IMR-90 (cell line): ENCODE data around the gene CCL19. TPM values are rescaled to one million over a fixed set of nuclear protein-coding genes. Genes with fewer than 3 reads are reported as not detected.

Experiments used
- ATAC-seq: fragments of 200-7000 bp; cut with Tn5 transposase; 2 replicates; pipeline ENCODE4 v1.9.1; 2020; ENCODE audit warnings: low read depth, mild to moderate bottlenecking, moderate library complexity
- BruUV-seq: library from RNA; stranded (reverse); fragments of 400-500 nt; replicated peaks from 2 replicates; lab custom pipeline; 2021; lab: Mats Ljungman, UMichigan
- CTCF ChIA-PET: fragments of 300-600 bp; formaldehyde crosslinking; extraction: SDS; loops from one replicate; lab custom pipeline; 2021; ENCODE audit warnings: antibody characterized with exemption; lab: Yijun Ruan, JAX
- POLR2A ChIA-PET: fragments of 300-600 bp; sonication (Branson Sonifier 250); formaldehyde crosslinking; loops from one replicate; lab custom pipeline; 2022; ENCODE audit warnings: antibody characterized with exemption; ENCODE audit not compliant: unreplicated experiment; lab: Charles Lee
- DNase-seq: peaks from one replicate; pipeline ENCODE4 v3.0.0; 2013
- H2AFZ ChIP-seq: replicated peaks from 2 replicates; pipeline ENCODE3; 2013; ENCODE audit warnings: low read length, mild to moderate bottlenecking; ENCODE audit not compliant: poor library complexity
- H2AK5ac ChIP-seq: 2 replicates; pipeline ENCODE4 v1.6.1; 2013; ENCODE audit warnings: low read depth, low read length, inconsistent platforms
- H2AK9ac ChIP-seq: replicated peaks from 2 replicates; pipeline ENCODE3; 2013; ENCODE audit warnings: mild to moderate bottlenecking, low read depth, low read length, moderate library complexity; ENCODE audit not compliant: poor library complexity
- H2BK120ac ChIP-seq: 2 replicates; pipeline ENCODE4 v1.6.1; 2013; ENCODE audit warnings: low read depth, low read length, inconsistent platforms
- H2BK15ac ChIP-seq: 3 replicates; pipeline ENCODE4 v1.6.1; 2013; ENCODE audit warnings: low read depth, low read length, inconsistent platforms
- H2BK20ac ChIP-seq: 2 replicates; pipeline ENCODE4 v1.6.1; 2013; ENCODE audit warnings: low read depth, mild to moderate bottlenecking, inconsistent platforms, low read length, moderate library complexity
- H2BK5ac ChIP-seq: 2 replicates; pipeline ENCODE4 v1.6.1; 2013; ENCODE audit warnings: mild to moderate bottlenecking, low read depth, low read length, inconsistent platforms; ENCODE audit not compliant: poor library complexity, severe bottlenecking
- H3K14ac ChIP-seq: replicated peaks from 2 replicates; pipeline ENCODE4 v1.6.1; 2013; ENCODE audit warnings: low read depth, low read length, inconsistent platforms
- H3K18ac ChIP-seq: 2 replicates; pipeline ENCODE4 v1.6.1; 2013; ENCODE audit warnings: low read depth, low read length, control low read depth
- H3K23ac ChIP-seq: 2 replicates; pipeline ENCODE4 v1.6.1; 2013; ENCODE audit warnings: low read depth, low read length, inconsistent platforms
- H3K27ac ChIP-seq: 2 replicates; pipeline ENCODE4 v1.5.1; 2013; ENCODE audit warnings: mild to moderate bottlenecking, control low read depth, low read length; ENCODE audit not compliant: insufficient read depth
- H3K27me3 ChIP-seq: 2 replicates; pipeline ENCODE4 v1.6.1; 2013; ENCODE audit warnings: low read length; ENCODE audit not compliant: control insufficient read depth, insufficient read depth
- H3K36me3 ChIP-seq: 2 replicates; pipeline ENCODE4 v1.6.1; 2013; ENCODE audit warnings: low read length, mixed read lengths; ENCODE audit not compliant: control insufficient read depth, insufficient read depth
- H3K4ac ChIP-seq: 2 replicates; pipeline ENCODE4 v1.6.1; 2013; ENCODE audit warnings: low read depth, low read length, inconsistent platforms
- H3K4me1 ChIP-seq: 2 replicates; pipeline ENCODE4 v1.6.1; 2013; ENCODE audit warnings: low read length, mixed read lengths; ENCODE audit not compliant: control insufficient read depth, insufficient read depth
- H3K4me2 ChIP-seq: 2 replicates; pipeline ENCODE4 v1.6.1; 2013; ENCODE audit warnings: low read depth, mild to moderate bottlenecking, control low read depth, low read length, moderate library complexity
- H3K4me3 ChIP-seq: 2 replicates; pipeline ENCODE4 v1.5.1; 2013; ENCODE audit warnings: low read depth, mild to moderate bottlenecking, control low read depth, low read length, moderate library complexity; ENCODE audit not compliant: insufficient read depth
- H3K56ac ChIP-seq: 2 replicates; pipeline ENCODE4 v1.6.1; 2013; ENCODE audit warnings: low read length, inconsistent platforms; ENCODE audit not compliant: insufficient read depth; ENCODE audit errors: extremely low read depth
- H3K79me1 ChIP-seq, 2 experiments: 2 replicates each; pipeline ENCODE4 v1.6.1; 2013; ENCODE audit warnings: low read length in 2 of 2, inconsistent platforms in 1 of 2, low read depth in 1 of 2
- H3K9ac ChIP-seq: 2 replicates; pipeline ENCODE4 v1.6.1; 2013; ENCODE audit warnings: low read depth, low read length, control low read depth
- H3K9me1 ChIP-seq: 2 replicates; pipeline ENCODE4 v1.6.1; 2013; ENCODE audit warnings: low read length, inconsistent platforms; ENCODE audit not compliant: insufficient read depth
- H3K9me3 ChIP-seq: 2 replicates; pipeline ENCODE4 v1.6.1; 2013; ENCODE audit warnings: low read length; ENCODE audit not compliant: control insufficient read depth, insufficient read depth
- H4K20me1 ChIP-seq: 2 replicates; pipeline ENCODE4 v1.6.1; 2013; ENCODE audit warnings: low read length, inconsistent platforms; ENCODE audit not compliant: insufficient read depth
- H4K5ac ChIP-seq: 2 replicates; pipeline ENCODE4 v1.6.1; 2013; ENCODE audit warnings: mild to moderate bottlenecking, low read depth, low read length, control low read depth
- H4K8ac ChIP-seq, 2 experiments: 2 replicates each; pipeline ENCODE4 v1.6.1; 2013; ENCODE audit warnings: low read depth in 2 of 2, low read length in 2 of 2, control low read depth in 1 of 2, inconsistent platforms in 1 of 2
- H4K91ac ChIP-seq: 2 replicates; pipeline ENCODE4 v1.6.1; 2013; ENCODE audit warnings: low read depth, low read length, inconsistent platforms; ENCODE audit not compliant: insufficient read depth
- MAZ ChIP-seq: IDR thresholded peaks from 2 replicates; pipeline ENCODE4 v1.6.1; 2012; ENCODE audit warnings: low read depth, mild to moderate bottlenecking, low read length, improper control_type of control experiment, moderate library complexity, borderline replicate concordance
- WGBS, 2 experiments: methylation state at CpG; one replicate each; pipeline versions ENCODE4 v1.1.5 to v1.1.7; 2013; ENCODE audit warnings: missing lambda C conversion rate in 2 of 2; ENCODE audit not compliant: insufficient read length in 1 of 2; ENCODE audit errors: extremely low coverage in 2 of 2; 5-methylcytosine and 5-hydroxymethylcytosine counted together
- dilution Hi-C: fragments of 300-500 bp; cut with HindIII; formaldehyde crosslinking; loops from one replicate; pipeline ENCODE4 v1.14.3; 2018; ENCODE audit warnings: low sequenced_read_pairs; ENCODE audit not compliant: unreplicated experiment
- in situ Hi-C: fragments of 300-500 bp; cut with MboI; formaldehyde crosslinking; loops from 3 replicates; pipeline ENCODE4 v1.14.3; 2019; ENCODE audit warnings: low sequenced_read_pairs, inconsistent platforms, mixed read lengths
- intact Hi-C: fragments of 100-400 bp; cut with micrococcal nuclease; formaldehyde crosslinking; loops from 2 replicates; pipeline ENCODE4 v1.10.0; 2022
- polyA plus RNA-seq, 3 experiments: library from polyadenylated mRNA; depleted of rRNA; stranded (reverse); fragments of >200 nt; gene quantifications; 2 replicates each; pipeline ENCODE4 v1.2.3, GENCODE V29; 2012; ENCODE audit warnings: low replicate concordance in 1 of 3
- total RNA-seq: library from RNA; depleted of rRNA; stranded (reverse); fragments of >200 nt; gene quantifications from 2 replicates; pipeline ENCODE4 v1.2.3, GENCODE V29; 2012
- TF ChIP-seq, protein P1 (sequence below): fragments of 150-350 bp; IDR thresholded peaks from 2 replicates; pipeline ENCODE4 v1.6.1; 2016; ENCODE audit warnings: low read depth, mild to moderate bottlenecking, low read length, moderate library complexity, borderline replicate concordance
- TF ChIP-seq, protein P2 (sequence below): conservative IDR thresholded peaks from 2 replicates; pipeline ENCODE4 v1.5.1; 2012; ENCODE audit warnings: mild to moderate bottlenecking, low read depth, low read length, improper control_type of control experiment

Gene CCL19
- total and polyA plus RNA-seq, 2 of the 4 experiments (the other 2 are of a cell fraction): not detected

- Histone ChIP-seq H2AFZ (no peak within 1 kb of the TSS), H3K23ac (no peak within 1 kb of the TSS), H3K9ac (no peak within 1 kb of the TSS), H4K8ac (no peak within 1 kb of the TSS), H3K56ac (no peak within 1 kb of the TSS), H2BK120ac (no peak within 1 kb of the TSS), H3K9me1 (peaks cover 10% of the 10 kb centered on the region; the same call in 1 of the 2 replicates), H2BK20ac (no peak within 1 kb of the TSS), H3K9me3 (no peaks in the 10 kb centered on the region), H3K27me3 (no peaks in the 10 kb centered on the region), H3K36me3 (peaks cover 4% of the 10 kb centered on the region; the same call in 1 of the 2 replicates), H3K79me1 (peaks cover 13 to 16% of the 10 kb centered on the region in 2 experiments), H2BK15ac (no peak within 1 kb of the TSS), H3K4me2 (no peak within 1 kb of the TSS), H4K91ac (no peak within 1 kb of the TSS), H3K27ac (no peak within 1 kb of the TSS), H2AK5ac (no peak within 1 kb of the TSS), H3K18ac (no peak within 1 kb of the TSS), H3K14ac (no peak within 1 kb of the TSS), H3K4me1 (no peaks in the 10 kb centered on the region), H4K20me1 (0 out of 2 replicates have a peak, but pooled peaks cover 4% of the 10 kb centered on the region), H4K5ac (no peak within 1 kb of the TSS), H2AK9ac (no peak within 1 kb of the TSS), H3K4ac (no peak within 1 kb of the TSS), H2BK5ac (no peak within 1 kb of the TSS), H3K4me3 (no peak within 1 kb of the TSS)
- POLR2A ChIA-PET: interaction anchor here (0.9 kb wide), 1 partner anchor 9 kb away, joined by 3 read pairs; no protein-coding TSS in a partner anchor
- intact Hi-C loops: no loop called here
- DNase-seq: no peak
- no peak for ATAC-seq
- WGBS, 2 experiments: 100% methylated on average over 1 of the region's 4 CpGs; no CpG with 5 or more reads in 1 of the 2 experiments
- dilution Hi-C loops: no loop called here
- CTCF ChIA-PET: interaction anchor here (0.6 kb wide), 1 partner anchor 371 kb away, joined by 3 read pairs; no protein-coding TSS in a partner anchor
- TF ChIP-seq, protein P1, sequence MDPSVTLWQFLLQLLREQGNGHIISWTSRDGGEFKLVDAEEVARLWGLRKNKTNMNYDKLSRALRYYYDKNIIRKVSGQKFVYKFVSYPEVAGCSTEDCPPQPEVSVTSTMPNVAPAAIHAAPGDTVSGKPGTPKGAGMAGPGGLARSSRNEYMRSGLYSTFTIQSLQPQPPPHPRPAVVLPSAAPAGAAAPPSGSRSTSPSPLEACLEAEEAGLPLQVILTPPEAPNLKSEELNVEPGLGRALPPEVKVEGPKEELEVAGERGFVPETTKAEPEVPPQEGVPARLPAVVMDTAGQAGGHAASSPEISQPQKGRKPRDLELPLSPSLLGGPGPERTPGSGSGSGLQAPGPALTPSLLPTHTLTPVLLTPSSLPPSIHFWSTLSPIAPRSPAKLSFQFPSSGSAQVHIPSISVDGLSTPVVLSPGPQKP: no peak
- TF ChIP-seq, protein P2, sequence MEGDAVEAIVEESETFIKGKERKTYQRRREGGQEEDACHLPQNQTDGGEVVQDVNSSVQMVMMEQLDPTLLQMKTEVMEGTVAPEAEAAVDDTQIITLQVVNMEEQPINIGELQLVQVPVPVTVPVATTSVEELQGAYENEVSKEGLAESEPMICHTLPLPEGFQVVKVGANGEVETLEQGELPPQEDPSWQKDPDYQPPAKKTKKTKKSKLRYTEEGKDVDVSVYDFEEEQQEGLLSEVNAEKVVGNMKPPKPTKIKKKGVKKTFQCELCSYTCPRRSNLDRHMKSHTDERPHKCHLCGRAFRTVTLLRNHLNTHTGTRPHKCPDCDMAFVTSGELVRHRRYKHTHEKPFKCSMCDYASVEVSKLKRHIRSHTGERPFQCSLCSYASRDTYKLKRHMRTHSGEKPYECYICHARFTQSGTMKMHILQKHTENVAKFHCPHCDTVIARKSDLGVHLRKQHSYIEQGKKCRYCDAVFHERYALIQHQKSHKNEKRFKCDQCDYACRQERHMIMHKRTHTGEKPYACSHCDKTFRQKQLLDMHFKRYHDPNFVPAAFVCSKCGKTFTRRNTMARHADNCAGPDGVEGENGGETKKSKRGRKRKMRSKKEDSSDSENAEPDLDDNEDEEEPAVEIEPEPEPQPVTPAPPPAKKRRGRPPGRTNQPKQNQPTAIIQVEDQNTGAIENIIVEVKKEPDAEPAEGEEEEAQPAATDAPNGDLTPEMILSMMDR: no peak
- no peak for TF ChIP-seq MAZ
- in situ Hi-C loops: no loop called here
- BruUV-seq: no TSS peak
Measured at GRCh38 chr9:34662526-34663302, 28.4 kb downstream of the CCL19 start, which contains the start of gene CCL27. CCL27 (minus strand) TSS chr9:34662657; CDS start chr9:34662633, 24 bp downstream.
